Measurements from ENCODE around the gene IFT43.

- TF ChIP-seq CTCF (conservative IDR thresholded peaks at IDR 0.05) (no peak), ZFX (IDR thresholded peaks at IDR 0.05) (no peak)
These were observed 64.7 kb downstream of the IFT43 start for GRCh38 chr14:76050250-76050649.
